Vagina (tissue), 2 donors: ENCODE results near the gene UTY.

Source experiments
- POLR2AphosphoS5 ChIP-seq, 2 donors: sonication (generic); formaldehyde crosslinking; IDR thresholded peaks; one replicate each; pipeline ENCODE4 v1.9.0; 2017; ENCODE audit warnings: antibody characterized with exemption in 2 of 2, mild to moderate bottlenecking in 2 of 2, low read depth in 1 of 2; ENCODE audit not compliant: insufficient read depth in 1 of 2
- TF ChIP-seq, protein P1 (sequence below), 3 experiments: fragments of 450-650 bp in 2 of 3; fragments of 200-600 bp in 1 of 3; sonication (generic) in 1 of 3; IDR thresholded peaks; one replicate each; pipeline ENCODE4 v1.5.1; 2017 to 2019; ENCODE audit warnings: antibody characterized with exemption in 3 of 3, mild to moderate bottlenecking in 2 of 3, moderate library complexity in 2 of 3

DNA sequence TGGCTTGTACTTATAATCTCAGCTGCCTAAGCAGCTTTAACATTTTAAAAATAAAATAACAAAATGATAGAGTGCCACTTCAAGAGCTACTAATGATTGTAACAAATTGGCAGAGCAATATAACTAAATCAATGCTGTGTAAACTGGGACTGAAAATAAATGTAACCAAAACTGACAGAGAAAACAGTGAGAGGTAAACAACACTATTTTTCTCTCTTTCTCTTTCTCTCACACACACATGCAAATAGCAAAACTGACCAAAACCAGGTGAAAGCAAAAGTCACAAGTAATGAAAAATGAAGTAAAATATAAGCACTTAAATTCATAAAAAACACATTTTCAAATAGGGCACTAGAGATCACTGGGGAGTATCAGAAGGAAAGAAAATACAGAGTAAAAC, 109.6 kb downstream of the UTY start:
- TF ChIP-seq POLR2AphosphoS5 (IDR thresholded peaks at IDR 0.05; ENCODE audit: insufficient read depth in 1 of 2, low read depth in 1 of 2): no peak
- TF ChIP-seq, protein P1, sequence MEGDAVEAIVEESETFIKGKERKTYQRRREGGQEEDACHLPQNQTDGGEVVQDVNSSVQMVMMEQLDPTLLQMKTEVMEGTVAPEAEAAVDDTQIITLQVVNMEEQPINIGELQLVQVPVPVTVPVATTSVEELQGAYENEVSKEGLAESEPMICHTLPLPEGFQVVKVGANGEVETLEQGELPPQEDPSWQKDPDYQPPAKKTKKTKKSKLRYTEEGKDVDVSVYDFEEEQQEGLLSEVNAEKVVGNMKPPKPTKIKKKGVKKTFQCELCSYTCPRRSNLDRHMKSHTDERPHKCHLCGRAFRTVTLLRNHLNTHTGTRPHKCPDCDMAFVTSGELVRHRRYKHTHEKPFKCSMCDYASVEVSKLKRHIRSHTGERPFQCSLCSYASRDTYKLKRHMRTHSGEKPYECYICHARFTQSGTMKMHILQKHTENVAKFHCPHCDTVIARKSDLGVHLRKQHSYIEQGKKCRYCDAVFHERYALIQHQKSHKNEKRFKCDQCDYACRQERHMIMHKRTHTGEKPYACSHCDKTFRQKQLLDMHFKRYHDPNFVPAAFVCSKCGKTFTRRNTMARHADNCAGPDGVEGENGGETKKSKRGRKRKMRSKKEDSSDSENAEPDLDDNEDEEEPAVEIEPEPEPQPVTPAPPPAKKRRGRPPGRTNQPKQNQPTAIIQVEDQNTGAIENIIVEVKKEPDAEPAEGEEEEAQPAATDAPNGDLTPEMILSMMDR (IDR thresholded peaks at IDR 0.05): no peak
